Vagina (tissue), 2 donors: ENCODE data around the gene RGS6. TPM values are rescaled to one million over a fixed set of nuclear protein-coding genes. Genes with fewer than 3 reads are reported as not detected.

ENCODE experiments used
- DNase-seq, 2 donors: peaks; one replicate each; pipeline ENCODE4 v3.0.0-alpha.2; 2017; ENCODE audit errors: extremely low spot score in 2 of 2
- H3K27ac ChIP-seq: fragments of 200-600 bp; sonication (generic); one replicate; pipeline ENCODE4 v1.5.1; 2019
- H3K27me3 ChIP-seq: fragments of 200-600 bp; sonication (generic); one replicate; pipeline ENCODE4 v1.5.1; 2019
- H3K36me3 ChIP-seq, 2 donors: fragments of 200-600 bp; sonication (generic); one replicate each; pipeline ENCODE4 v1.5.1; 2017 to 2019
- H3K4me1 ChIP-seq: fragments of 200-600 bp; sonication (generic); one replicate; pipeline ENCODE4 v1.5.1; 2019
- H3K4me3 ChIP-seq, 2 donors: fragments of 200-600 bp; sonication (generic); 1 replicate in 1 of 2; 2 replicates in 1 of 2; pipeline ENCODE4 v1.5.1; 2016 to 2019
- H3K9me3 ChIP-seq: fragments of 200-600 bp; sonication (generic); one replicate; pipeline ENCODE4 v1.5.1; 2019
- POLR2A ChIP-seq, 2 donors: fragments of 450-650 bp; IDR thresholded peaks; one replicate each; pipeline ENCODE4 v1.6.1; 2017; ENCODE audit warnings: antibody characterized with exemption in 2 of 2, mild to moderate bottlenecking in 2 of 2, moderate library complexity in 2 of 2
- POLR2AphosphoS5 ChIP-seq, 2 donors: sonication (generic); formaldehyde crosslinking; IDR thresholded peaks; one replicate each; pipeline ENCODE4 v1.9.0; 2017; ENCODE audit warnings: antibody characterized with exemption in 2 of 2, mild to moderate bottlenecking in 2 of 2, low read depth in 1 of 2; ENCODE audit not compliant: insufficient read depth in 1 of 2
- intact Hi-C: fragments of 100-400 bp; cut with DNase I; formaldehyde crosslinking; loops from one replicate; pipeline ENCODE4 v1.15.1; 2023
- total RNA-seq: library from RNA; depleted of rRNA; stranded (reverse); fragments of >200 nt; gene quantifications from one replicate; pipeline ENCODE4 v1.2.3, GENCODE V29; 2016
- TF ChIP-seq, protein P1 (sequence below), 3 experiments: fragments of 450-650 bp in 2 of 3; fragments of 200-600 bp in 1 of 3; sonication (generic) in 1 of 3; IDR thresholded peaks; one replicate each; pipeline ENCODE4 v1.5.1; 2017 to 2019; ENCODE audit warnings: antibody characterized with exemption in 3 of 3, mild to moderate bottlenecking in 2 of 3, moderate library complexity in 2 of 3

The RGS6 gene
- total RNA-seq, 1 donor from 2014 or later = 2.0 TPM

DNA sequence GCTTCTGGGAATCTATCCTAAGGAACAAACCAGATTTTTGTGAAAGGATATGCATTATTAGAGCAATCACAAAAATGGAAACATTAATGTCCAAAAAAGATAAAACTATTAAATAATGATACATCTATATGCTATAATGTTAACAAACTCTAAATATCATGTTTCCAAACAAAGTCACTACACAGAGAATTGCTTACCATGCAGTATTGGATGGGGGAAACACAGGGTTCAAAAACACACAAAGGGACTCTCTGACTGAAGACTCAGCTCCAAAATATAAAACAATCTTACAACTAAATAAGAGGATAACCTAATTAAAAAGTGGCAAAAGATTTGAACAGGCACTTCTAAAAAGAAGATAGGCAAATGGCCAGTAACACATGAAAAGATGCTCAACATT, 657.4 kb downstream of the RGS6 start:
- Histone ChIP-seq H3K27ac (no peak overlapping the region), H3K4me3 (no peak overlapping the region), H3K4me1 (no peaks in the 10 kb centered on the region), H3K9me3 (no peaks in the 10 kb centered on the region), H3K27me3 (no peaks in the 10 kb centered on the region), H3K36me3 (no peaks in the 10 kb centered on the region)
- intact Hi-C loops = no loop called here
- no peak for TF ChIP-seq POLR2A (IDR thresholded peaks at IDR 0.05)
- TF ChIP-seq, protein P1, sequence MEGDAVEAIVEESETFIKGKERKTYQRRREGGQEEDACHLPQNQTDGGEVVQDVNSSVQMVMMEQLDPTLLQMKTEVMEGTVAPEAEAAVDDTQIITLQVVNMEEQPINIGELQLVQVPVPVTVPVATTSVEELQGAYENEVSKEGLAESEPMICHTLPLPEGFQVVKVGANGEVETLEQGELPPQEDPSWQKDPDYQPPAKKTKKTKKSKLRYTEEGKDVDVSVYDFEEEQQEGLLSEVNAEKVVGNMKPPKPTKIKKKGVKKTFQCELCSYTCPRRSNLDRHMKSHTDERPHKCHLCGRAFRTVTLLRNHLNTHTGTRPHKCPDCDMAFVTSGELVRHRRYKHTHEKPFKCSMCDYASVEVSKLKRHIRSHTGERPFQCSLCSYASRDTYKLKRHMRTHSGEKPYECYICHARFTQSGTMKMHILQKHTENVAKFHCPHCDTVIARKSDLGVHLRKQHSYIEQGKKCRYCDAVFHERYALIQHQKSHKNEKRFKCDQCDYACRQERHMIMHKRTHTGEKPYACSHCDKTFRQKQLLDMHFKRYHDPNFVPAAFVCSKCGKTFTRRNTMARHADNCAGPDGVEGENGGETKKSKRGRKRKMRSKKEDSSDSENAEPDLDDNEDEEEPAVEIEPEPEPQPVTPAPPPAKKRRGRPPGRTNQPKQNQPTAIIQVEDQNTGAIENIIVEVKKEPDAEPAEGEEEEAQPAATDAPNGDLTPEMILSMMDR (IDR thresholded peaks at IDR 0.05) = no peak
- TF ChIP-seq POLR2AphosphoS5 (IDR thresholded peaks at IDR 0.05; ENCODE audit: insufficient read depth in 1 of 2, low read depth in 1 of 2) = no peak
- no peak for DNase-seq

DNA sequence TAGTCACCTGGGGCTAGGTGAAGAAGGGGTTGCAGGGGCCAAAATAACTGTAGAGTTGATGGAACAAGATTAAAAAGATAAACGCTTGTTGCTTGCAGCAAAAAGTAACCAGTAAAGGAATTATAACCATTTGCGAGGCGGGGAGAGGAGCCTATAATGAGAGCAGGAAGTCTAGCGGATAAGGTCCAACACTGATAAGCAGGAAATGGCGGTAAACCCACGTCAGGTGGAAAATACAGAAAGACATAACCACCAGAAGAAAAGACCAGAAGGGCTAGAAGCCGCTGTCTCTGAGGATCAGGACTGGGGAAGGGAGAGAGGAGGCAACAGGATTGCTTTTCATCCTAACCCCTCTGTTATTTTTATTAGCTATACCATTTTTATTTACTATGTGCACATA, 658.3 kb downstream of the RGS6 start:
- intact Hi-C loops = no loop called here
- Histone ChIP-seq H3K36me3 (no peaks in the 10 kb centered on the region), H3K4me3 (no peak overlapping the region), H3K27ac (no peak overlapping the region), H3K9me3 (no peaks in the 10 kb centered on the region), H3K27me3 (no peaks in the 10 kb centered on the region), H3K4me1 (no peaks in the 10 kb centered on the region)
- TF ChIP-seq POLR2A (IDR thresholded peaks at IDR 0.05) = no peak
- TF ChIP-seq POLR2AphosphoS5 (IDR thresholded peaks at IDR 0.05; ENCODE audit: insufficient read depth in 1 of 2, low read depth in 1 of 2) = no peak
- TF ChIP-seq, protein P1 (IDR thresholded peaks at IDR 0.05) = no peak
- no peak for DNase-seq

DNA sequence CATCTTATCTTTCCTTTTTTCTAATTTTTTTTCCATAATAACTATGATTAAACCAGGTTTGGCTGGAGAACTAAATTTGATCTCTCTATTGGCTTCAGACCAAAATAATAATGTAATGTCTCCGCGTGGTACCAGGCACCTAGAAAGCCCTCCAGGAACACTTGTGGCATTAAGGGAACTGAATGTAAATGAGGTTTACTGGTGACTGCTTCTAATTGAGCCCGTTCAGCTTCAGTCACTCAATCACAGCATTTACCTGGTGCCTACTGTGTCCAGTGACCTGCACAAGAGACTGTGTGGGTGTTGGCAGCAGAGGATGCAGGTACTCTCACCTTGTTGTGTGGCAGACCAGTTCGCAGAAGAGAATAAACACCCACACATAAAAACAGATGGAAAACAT, 659.2 kb downstream of the RGS6 start:
- Histone ChIP-seq H3K9me3 (no peaks in the 10 kb centered on the region), H3K4me1 (no peaks in the 10 kb centered on the region), H3K4me3 (no peak overlapping the region), H3K27me3 (no peaks in the 10 kb centered on the region), H3K27ac (no peak overlapping the region), H3K36me3 (no peaks in the 10 kb centered on the region)
- intact Hi-C loops = no loop called here
- TF ChIP-seq POLR2A (IDR thresholded peaks at IDR 0.05) = no peak
- TF ChIP-seq POLR2AphosphoS5 (IDR thresholded peaks at IDR 0.05; ENCODE audit: insufficient read depth in 1 of 2, low read depth in 1 of 2) = no peak
- DNase-seq = no peak

DNA sequence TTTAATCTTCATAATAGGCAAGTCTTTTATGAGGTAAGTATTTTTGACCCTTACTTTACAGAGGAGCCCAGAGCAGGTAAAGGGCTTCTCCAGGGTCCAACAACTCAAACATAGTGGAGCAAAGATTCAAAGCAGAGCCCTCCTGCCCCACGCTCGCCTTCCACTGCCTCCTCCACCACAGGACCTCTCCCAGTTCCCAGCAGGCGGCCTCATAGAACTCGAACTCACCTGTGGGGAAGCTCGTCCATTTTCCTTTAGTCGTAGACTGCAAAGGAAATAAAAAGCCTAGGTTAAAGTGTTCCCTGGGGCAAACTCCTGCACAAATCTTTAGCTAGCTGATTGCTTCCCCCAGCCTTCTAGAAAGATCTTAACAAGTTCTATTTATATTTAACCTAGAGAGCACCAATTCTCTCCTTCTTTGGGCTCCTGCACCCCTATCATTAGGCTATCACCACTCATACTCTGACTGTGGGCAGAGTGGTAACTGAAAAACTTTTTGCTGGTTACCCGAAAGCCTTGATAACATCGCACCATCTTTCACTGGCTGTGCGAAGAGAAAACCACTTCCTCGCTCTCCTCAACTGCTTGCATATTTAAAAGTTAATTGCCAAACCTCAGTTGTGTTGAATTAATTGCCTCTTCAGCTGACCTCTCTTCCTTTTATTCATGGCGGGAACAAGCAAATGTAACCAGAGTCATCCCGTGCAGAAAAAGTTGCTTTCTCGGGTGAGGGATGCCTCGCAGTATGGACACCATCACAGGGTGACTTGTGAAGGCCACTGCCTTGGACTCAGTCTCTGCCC, 662.1 kb downstream of the RGS6 start:
- H3K9me3 ChIP-seq = no peaks in the 10 kb centered on the region
- no peaks in the 10 kb centered on the region for H3K4me1 ChIP-seq
- H3K27ac ChIP-seq = no peak overlapping the region
- TF ChIP-seq, protein P1 (IDR thresholded peaks at IDR 0.05) = no peak
- TF ChIP-seq POLR2AphosphoS5 (IDR thresholded peaks at IDR 0.05; ENCODE audit: insufficient read depth in 1 of 2, low read depth in 1 of 2) = no peak
- no peak for TF ChIP-seq POLR2A (IDR thresholded peaks at IDR 0.05)
- intact Hi-C loops = no loop called here
- H3K4me3 ChIP-seq = no peak overlapping the region
- DNase-seq = no peak
- H3K27me3 ChIP-seq = no peaks in the 10 kb centered on the region
- no peaks in the 10 kb centered on the region for H3K36me3 ChIP-seq

- DNase-seq = no peak
- H3K9me3 ChIP-seq = no peaks in the 10 kb centered on the region
These were observed 663.1 kb downstream of the RGS6 start for GRCh38 chr14:72595152-72595862.

More at GRCh38 chr14:72595152-72595862, 663.1 kb downstream of the RGS6 start:
- no peaks in the 10 kb centered on the region for H3K27me3 ChIP-seq
- no peaks in the 10 kb centered on the region for H3K4me1 ChIP-seq
- H3K4me3 ChIP-seq = no peak overlapping the region
- intact Hi-C loops = no loop called here
- no peak overlapping the region for H3K27ac ChIP-seq
- no peaks in the 10 kb centered on the region for H3K36me3 ChIP-seq
- TF ChIP-seq POLR2A (IDR thresholded peaks at IDR 0.05) (no peak), POLR2AphosphoS5 (IDR thresholded peaks at IDR 0.05; ENCODE audit: insufficient read depth in 1 of 2, low read depth in 1 of 2) (no peak)
- TF ChIP-seq, protein P1 (IDR thresholded peaks at IDR 0.05) = no peak
